Measurements from ENCODE around the gene PUS7.
A peak's percentile ranks its signal among the peaks of the same experiment; 100 is the strongest.

PUS7 gene

GRCh38 chr7:105521717-105522463, at the start of gene PUS7:
PUS7 (minus strand) TSS chr7:105522271; CDS start chr7:105508512, 13,759 bp downstream.
- TF ChIP-seq USF1 (IDR thresholded peaks at IDR 0.05) (peak; percentile 47; the same call in 1 of the 2 replicates), EP300 (IDR thresholded peaks at IDR 0.05; ENCODE audit: borderline replicate concordance) (peak; percentile 32), CREB1 (IDR thresholded peaks at IDR 0.05; ENCODE audit: low read depth) (no peak), TAF1 (IDR thresholded peaks at IDR 0.05; ENCODE audit: low read depth) (peak; percentile 60; the same call in 1 of the 2 replicates), YY1 (IDR thresholded peaks at IDR 0.05; ENCODE audit: low read depth) (peak; percentile 51), NFIC (IDR thresholded peaks at IDR 0.05) (no peak; the same call in 1 of the 2 replicates), FOXM1 (IDR thresholded peaks at IDR 0.05; ENCODE audit: borderline replicate concordance, low read depth) (no peak), ZBTB7A (IDR thresholded peaks at IDR 0.05; ENCODE audit: low read depth) (no peak), REST (IDR thresholded peaks at IDR 0.05; ENCODE audit: low read depth) (peak; percentile 26; the same call in 1 of the 2 replicates), TEAD4 (IDR thresholded peaks at IDR 0.05) (no peak), MAX (IDR thresholded peaks at IDR 0.05) (peak; percentile 92; the same call in 1 of the 2 replicates), EGR1 (IDR thresholded peaks at IDR 0.05) (0 out of 2 replicates have a peak, but pooled peaks have one; percentile 11), TCF12 (IDR thresholded peaks at IDR 0.05; ENCODE audit: low read depth) (no peak), CEBPB (IDR thresholded peaks at IDR 0.05) (no peak), RAD21 (IDR thresholded peaks at IDR 0.05; ENCODE audit: low read depth) (no peak)

- TF ChIP-seq EP300 (IDR thresholded peaks at IDR 0.05; ENCODE audit: borderline replicate concordance): no peak
- TF ChIP-seq TAF1 (IDR thresholded peaks at IDR 0.05; ENCODE audit: low read depth): no peak
Observed at GRCh38 chr7:105567821-105568220, 45.8 kb upstream of the PUS7 start.

- TF ChIP-seq EP300 (IDR thresholded peaks at IDR 0.05; ENCODE audit: borderline replicate concordance) (no peak), FOXM1 (IDR thresholded peaks at IDR 0.05; ENCODE audit: borderline replicate concordance, low read depth) (no peak), TAF1 (IDR thresholded peaks at IDR 0.05; ENCODE audit: low read depth) (no peak), TCF12 (IDR thresholded peaks at IDR 0.05; ENCODE audit: low read depth) (no peak), MAX (IDR thresholded peaks at IDR 0.05) (no peak), NFIC (IDR thresholded peaks at IDR 0.05) (no peak), TEAD4 (IDR thresholded peaks at IDR 0.05) (no peak), RAD21 (IDR thresholded peaks at IDR 0.05; ENCODE audit: low read depth) (no peak), EGR1 (IDR thresholded peaks at IDR 0.05) (no peak), REST (IDR thresholded peaks at IDR 0.05; ENCODE audit: low read depth) (no peak), CEBPB (IDR thresholded peaks at IDR 0.05) (no peak), USF1 (IDR thresholded peaks at IDR 0.05) (no peak), CREB1 (IDR thresholded peaks at IDR 0.05; ENCODE audit: low read depth) (no peak), YY1 (IDR thresholded peaks at IDR 0.05; ENCODE audit: low read depth) (no peak), ZBTB7A (IDR thresholded peaks at IDR 0.05; ENCODE audit: low read depth) (no peak)
Observed at GRCh38 chr7:105567024-105567423, 45.0 kb upstream of the PUS7 start.

- TF ChIP-seq CEBPB (IDR thresholded peaks at IDR 0.05) (no peak), REST (IDR thresholded peaks at IDR 0.05; ENCODE audit: low read depth) (no peak), TEAD4 (IDR thresholded peaks at IDR 0.05) (no peak), USF1 (IDR thresholded peaks at IDR 0.05) (no peak), NFIC (IDR thresholded peaks at IDR 0.05) (no peak), TAF1 (IDR thresholded peaks at IDR 0.05; ENCODE audit: low read depth) (no peak), YY1 (IDR thresholded peaks at IDR 0.05; ENCODE audit: low read depth) (no peak), EGR1 (IDR thresholded peaks at IDR 0.05) (no peak), TCF12 (IDR thresholded peaks at IDR 0.05; ENCODE audit: low read depth) (no peak), FOXM1 (IDR thresholded peaks at IDR 0.05; ENCODE audit: borderline replicate concordance, low read depth) (no peak), ZBTB7A (IDR thresholded peaks at IDR 0.05; ENCODE audit: low read depth) (no peak), CREB1 (IDR thresholded peaks at IDR 0.05; ENCODE audit: low read depth) (no peak), RAD21 (IDR thresholded peaks at IDR 0.05; ENCODE audit: low read depth) (no peak), MAX (IDR thresholded peaks at IDR 0.05) (no peak), EP300 (IDR thresholded peaks at IDR 0.05; ENCODE audit: borderline replicate concordance) (no peak)
Observed at GRCh38 chr7:105565190-105565589, 43.1 kb upstream of the PUS7 start.

Measured in Ishikawa (cell line).